Activated naive CD8-positive, alpha-beta T cell treated with anti-CD3 and anti-CD28 coated beads, Interleukin-2, amount 50 U/mL, for 16 hours (primary cell): ENCODE measurements around the gene CPXM1.
"Not testable (repeated sequence)": the region's sequence is repeated elsewhere in the genome, so short reads cannot be mapped to it uniquely, and the experiment has no call there.

Source experiments
- DNase-seq: peaks from one replicate; pipeline ENCODE4 v3.0.0-alpha.2; 2020; ENCODE audit warnings: low read depth, low spot score

CPXM1 gene

GRCh38 chr20:2800521-2801285, at the start of gene CPXM1:
TSS of gene CPXM1 (minus strand) at chr20:2800627. CDS start at chr20:2800572, 55 bp downstream.
- DNase-seq, result no peak

DNA sequence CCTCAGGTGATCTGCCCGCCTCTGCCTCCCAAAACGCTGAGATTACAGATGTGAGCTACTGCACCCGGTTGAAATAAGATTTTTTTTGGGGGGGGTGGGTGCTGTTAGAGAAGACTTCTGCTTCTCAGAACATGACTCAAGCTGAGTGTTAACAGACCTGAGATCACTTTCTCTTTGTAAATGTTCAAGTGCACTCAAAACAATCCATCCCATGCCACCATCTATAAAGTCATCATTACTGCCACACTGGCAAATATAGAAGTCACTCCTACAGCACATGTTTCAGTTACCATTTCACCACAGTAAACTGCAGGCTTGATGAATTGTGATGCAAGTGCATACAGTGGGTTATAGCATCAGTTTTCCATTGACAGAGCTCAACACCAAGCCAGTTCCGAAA, 49.1 kb upstream of the CPXM1 start:
- DNase-seq, result no peak

- DNase-seq, result no peak
These were observed 47.4 kb upstream of the CPXM1 start for GRCh38 chr20:2847802-2848201.

DNA sequence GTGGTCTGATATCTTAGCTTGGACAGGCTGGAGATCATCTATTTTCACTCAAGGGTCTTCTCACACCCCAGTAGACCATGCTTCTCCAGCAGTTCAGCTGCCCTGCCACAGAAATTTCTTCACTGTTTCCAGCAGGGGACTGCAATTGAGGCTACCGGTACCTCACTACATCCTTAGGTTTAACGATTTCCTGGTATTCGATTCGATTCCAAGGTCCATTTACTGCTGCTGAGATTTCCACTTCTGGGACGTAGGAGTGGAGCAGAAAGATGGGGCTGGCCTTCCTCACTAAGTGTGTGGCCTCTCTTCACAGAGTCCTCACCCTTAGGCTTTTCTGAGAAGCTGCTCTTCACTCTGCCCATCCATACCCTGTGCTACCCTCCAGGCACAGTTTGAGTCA, 46.3 kb upstream of the CPXM1 start:
- no peak for DNase-seq

GRCh38 chr20:2845607-2846006, 45.2 kb upstream of the CPXM1 start:
- DNase-seq, result no peak

DNA sequence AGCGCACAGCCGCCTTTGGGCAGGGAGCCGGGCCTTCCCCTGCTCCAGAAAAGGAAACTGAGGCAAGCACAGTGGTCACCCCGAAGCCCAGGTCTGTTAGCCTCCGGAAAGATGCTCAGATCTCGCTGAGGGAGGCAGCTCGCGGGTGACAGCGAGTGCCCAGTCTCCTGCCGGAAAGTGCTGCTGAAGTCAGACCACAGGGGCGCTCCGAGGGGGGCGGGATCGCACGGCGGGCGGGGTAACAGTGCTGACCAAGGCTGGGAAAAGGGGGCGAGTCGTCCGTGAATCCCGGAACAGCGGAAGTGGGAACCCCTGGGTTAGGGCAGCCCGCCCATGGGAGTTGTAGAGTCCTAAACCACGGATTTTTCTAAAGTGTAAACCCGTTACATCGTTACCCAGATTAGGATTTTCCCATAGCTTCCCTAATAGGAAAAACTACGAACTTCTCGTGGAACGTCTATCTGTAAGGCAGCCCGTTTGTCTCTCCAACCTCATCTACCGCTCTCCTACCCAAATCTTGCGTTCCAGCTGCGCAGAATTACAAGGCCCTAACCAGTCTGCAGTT, 40.6 kb upstream of the CPXM1 start:
- DNase-seq, result no peak

DNA sequence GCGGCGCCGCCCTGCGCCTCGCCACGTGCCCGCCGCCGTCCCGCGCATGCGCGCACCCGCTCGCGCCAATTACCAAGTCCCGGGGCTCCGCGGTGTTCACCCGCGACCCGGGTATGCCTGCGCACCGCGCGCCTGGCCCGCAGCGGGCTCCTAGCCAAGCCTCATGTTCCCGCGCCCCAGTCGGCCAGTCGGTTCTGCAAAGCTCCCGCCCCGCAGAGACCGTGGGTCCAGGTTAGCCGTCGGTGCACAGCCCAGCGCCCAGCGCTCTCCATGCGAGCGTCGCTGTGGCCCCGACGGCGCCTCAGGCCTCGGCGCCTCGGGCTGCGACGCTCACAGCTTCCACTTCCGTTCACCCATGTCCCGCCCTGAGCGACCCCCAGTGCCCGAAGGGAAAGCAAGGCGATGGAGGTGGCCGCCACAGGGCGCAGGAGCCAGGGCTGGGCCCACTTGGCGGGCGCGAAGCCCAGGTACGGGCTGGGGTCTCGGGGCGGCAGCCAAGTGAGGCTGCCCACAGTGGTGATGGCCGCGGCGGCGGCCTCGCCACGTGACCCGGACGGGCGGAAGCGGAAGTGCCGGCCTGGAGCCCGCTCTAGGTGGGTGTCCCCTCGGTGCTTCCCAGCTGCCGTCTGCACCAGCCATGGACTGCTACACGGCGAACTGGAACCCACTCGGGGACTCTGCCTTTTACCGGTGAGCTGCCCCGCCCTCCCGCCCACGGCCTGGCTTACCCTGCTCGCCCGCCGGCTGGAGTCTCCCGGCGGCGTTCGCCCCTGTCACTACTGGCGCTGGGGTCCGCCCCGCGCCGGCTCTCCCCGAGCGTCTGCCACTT, 39.9 kb upstream of the CPXM1 start, which contains the start of the genes PCED1A and VPS16:
PCED1A (minus strand) TSS at position 518 of the 829 bp plus-strand sequence. CDS start 743 bp downstream, outside the sequence.
VPS16 (plus strand) TSS at position 608 of the 829 bp plus-strand sequence; CDS start at position 638, 30 bp downstream.
- peak; percentile 79 for DNase-seq

- no peak for DNase-seq
These were observed 39.3 kb upstream of the CPXM1 start for GRCh38 chr20:2839732-2840137.

- DNase-seq, result no peak
These were observed 38.6 kb upstream of the CPXM1 start for GRCh38 chr20:2838847-2839671.

DNA sequence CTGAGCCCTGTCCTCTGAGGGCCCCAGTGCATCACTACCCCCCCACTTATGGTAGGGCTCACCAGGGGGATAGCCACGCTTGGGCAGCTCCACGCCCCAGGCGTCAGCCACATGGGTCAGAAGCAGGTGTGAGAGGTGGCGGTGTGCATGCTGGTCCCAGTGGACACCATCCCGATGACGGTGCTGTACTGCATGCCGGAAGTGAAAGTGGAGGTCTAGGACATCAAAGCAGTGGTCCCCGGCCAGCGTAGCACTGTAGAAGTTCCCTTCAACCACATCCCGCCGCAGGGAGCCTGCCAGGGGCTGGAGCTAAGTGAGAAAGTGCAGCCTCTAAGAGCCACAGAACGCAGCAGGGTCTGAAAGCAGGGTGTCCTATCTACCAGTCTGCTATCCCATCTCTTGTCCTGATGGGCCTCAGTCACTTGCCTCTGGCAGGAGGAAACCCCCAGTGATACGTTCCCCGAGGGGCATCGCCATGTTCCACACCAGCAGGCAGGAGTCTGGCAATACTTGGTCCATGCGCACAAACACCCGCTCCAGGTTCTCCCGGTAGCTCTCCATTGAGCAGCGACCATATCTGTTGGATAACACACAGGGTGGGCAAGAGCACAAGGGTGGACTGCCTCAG, 37.9 kb upstream of the CPXM1 start:
- no peak for DNase-seq

DNA sequence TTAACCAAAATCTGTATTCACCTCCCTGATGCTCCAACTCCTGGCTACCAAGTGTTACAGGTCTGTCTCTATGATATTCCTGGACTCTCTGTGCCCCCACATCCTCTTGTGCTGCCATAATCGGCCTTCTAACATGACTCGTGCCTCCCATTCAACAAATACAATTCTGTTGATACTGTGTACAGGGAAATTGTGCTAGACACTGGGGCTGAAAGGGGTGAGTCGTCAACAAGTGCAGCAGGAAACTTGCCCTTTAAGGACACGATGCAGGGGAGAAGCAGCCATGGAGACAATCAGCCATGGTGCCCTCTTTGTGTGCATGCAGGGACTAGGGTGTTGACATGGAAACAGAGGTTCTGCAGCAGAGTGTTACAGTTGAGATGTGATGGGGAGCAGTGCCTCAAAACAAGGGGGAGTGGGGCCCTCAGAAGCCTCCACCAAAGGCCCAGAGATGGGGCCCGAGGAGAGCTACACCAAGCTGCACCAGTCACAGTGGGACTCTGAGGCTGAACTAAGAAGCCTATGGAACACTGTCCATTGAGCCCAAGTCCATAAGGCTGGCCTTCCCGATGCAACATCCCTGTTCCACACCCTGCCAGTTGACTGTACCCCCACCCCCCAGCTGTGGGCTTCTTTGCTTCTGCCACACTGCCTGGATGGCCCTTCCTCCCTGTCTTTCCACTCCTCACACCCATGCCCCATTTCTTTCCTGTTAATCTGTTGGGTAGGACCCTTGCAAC, 37.0 kb upstream of the CPXM1 start:
- DNase-seq, result no peak

GRCh38 chr20:2836035-2836434, 35.6 kb upstream of the CPXM1 start:
- no peak for DNase-seq

DNA sequence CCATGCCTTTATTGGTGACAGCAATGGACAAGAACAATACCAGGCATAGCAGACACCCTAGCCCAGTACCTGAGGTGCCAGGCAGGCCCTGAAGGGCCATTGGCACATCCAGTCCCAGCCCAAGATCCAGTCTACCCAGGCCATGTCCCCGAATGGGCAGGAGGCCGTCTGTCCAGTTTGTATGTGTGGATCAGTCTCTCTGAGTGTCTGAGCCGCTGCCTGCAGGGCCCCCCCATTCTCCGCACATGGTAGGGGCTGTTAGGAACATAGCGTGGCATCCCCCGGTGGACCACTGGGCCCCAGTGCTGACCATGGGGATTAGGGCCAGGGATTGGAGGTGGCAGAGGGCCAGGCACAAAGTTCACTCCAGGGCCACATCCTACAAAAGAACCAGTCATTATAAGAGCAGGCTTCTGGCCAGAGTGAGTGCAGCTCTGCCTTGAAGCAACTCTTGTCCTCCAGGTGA, 34.9 kb upstream of the CPXM1 start:
- DNase-seq, result no peak

DNA sequence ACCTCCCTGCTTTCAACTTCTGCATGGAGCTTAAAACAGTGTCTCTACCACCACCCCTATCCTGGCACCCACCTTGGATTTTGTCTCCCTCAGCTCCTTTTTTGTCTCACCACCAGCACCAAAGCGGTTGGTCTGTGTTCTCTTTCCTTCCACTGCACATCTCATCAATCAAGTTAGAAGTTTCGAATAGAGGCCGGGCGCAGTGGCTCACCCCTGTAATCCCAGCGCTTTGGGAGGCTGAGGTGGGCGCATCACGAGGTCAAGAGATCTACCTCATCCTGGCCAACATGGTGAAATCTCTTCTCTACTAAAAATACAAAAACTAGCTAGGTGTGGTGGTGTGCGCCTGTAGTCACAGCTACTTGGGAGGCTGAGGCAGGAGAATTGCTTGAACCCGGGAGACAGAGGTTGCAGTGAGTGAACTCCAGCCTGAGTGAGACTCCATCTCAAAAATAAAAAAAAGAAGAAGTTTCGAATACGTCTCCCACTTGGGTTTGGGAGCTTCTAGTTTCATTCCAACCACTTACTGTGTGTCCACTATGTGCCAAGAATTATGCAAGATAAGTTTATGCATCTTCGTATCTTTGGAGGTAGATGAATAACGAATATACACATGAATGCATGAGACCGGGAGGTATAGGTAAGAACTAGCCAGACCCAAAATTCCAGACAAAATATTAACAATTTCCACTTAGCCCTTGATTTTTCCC, 34.1 kb upstream of the CPXM1 start:
- DNase-seq, result no peak

GRCh38 chr20:2833761-2834160, 33.3 kb upstream of the CPXM1 start:
- no peak for DNase-seq

- not testable (repeated sequence) for DNase-seq
These were observed 30.8 kb upstream of the CPXM1 start for GRCh38 chr20:2831206-2831605.

DNA sequence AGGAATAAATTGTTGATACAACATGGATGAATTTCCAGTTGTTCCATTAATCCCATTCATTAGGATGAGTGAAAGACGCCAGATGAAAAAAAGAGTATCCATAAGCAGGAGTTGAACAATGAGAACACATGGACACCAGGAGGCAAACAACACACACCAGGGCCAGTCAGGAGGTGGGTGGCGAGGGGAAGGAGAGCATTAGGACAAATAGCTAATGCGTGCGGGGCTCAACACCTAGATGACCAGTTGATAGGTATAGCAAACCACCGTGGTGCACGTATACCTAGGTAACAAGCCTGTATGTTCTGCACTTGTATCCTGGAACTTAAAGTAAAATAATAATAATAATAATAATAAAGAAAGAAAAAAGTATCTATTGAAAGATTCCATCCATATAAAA, 28.9 kb upstream of the CPXM1 start:
- no peak for DNase-seq

DNA sequence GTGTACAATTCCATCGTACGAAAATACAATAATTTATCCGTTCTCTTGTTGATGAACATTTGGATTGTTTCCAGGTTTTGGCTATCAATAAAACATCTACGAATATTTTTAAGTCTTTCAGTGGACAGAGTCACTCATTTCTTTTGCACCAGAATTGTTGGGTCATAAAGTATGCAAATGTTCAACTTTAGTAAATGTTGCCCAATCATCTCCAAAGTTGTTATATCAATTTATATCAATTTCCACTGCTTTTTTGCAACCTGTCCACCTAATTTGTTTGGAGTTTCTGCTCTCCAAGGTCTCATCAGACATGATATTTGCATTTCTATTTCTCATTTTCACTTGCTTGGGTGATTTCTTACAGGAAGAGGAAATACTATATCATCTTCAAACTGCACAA, 26.2 kb upstream of the CPXM1 start:
- no peak for DNase-seq

GRCh38 chr20:2825761-2826160, 25.3 kb upstream of the CPXM1 start:
- DNase-seq, result no peak

DNA sequence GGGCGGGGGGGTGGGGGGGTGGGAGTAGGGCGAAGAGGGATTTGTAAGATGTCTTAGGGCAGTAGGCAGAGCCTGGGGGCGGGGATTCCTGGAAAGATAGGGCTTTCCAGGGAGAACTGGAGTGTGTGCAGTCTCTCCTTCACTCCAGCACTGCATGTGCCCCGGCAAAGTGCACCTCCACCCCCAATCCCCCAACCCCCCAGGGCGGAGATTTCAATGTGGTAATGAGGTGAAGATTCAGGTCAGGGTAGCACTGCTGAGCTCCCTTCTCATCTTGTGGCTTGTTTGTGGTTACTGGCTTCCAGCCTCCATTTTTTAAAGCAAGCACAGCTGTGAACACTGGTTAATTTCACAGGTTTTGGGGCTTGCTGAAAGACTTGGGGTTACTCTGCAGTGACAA, 21.6 kb upstream of the CPXM1 start:
- no peak for DNase-seq
